ENCODE data around the gene ARRDC4. TPM values are rescaled to one million over a fixed set of nuclear protein-coding genes. Genes with fewer than 3 reads are reported as not detected.

ARRDC4 gene
- total RNA-seq, 2 experiments from 2014 or later = 0.88 to 1.1 TPM

DNA sequence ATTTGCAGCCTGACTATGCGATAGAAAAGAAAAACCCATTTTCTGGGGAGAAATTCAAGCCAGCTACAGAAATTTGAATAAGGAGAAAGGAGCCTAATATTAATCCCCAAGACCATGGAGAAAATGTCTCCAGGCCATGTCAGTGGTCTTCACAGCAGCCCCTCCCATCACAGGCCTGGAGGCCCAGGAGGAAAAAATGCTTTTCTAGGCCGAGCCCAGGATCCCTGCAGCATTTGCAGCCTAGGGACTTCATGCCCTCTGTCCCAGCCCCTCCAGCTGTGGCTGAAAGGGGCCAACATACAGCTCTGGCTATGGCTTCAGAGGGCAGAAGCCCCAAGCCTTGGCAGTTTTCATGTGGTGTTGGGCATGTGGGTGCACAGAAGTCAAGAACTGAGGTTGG is 26.3 kb downstream of the ARRDC4 start:
- CTCF ChIA-PET = interaction anchor here (0.6 to 0.7 kb wide), 2 partner anchors 27 to 285 kb away, joined by 3 read pairs; no protein-coding TSS in a partner anchor
- DNase-seq (no peak), ATAC-seq (no peak)
- Mint-ChIP-seq H3K4me1 (peaks cover 2% of the 10 kb centered on the region), H3K9me3 (ENCODE audit: low read depth) (peaks cover 16% of the 10 kb centered on the region), H3K27me3 (no peaks in the 10 kb centered on the region), H3K36me3 (ENCODE audit: low read depth) (peaks cover 2% of the 10 kb centered on the region), H3K27ac (no peak overlapping the region), H3K4me3 (no peak overlapping the region)
- POLR2A ChIA-PET = no interaction called here
- intact Hi-C loops (cut with DNase I, micrococcal nuclease) = no loop called here

- no peak overlapping the region for H3K4me3 Mint-ChIP-seq
- ATAC-seq = no peak
- intact Hi-C loops (cut with DNase I, micrococcal nuclease) = no loop called here
- CTCF ChIA-PET = no interaction called here
- no peaks in the 10 kb centered on the region for H3K27me3 Mint-ChIP-seq
- POLR2A ChIA-PET = no interaction called here
- H3K36me3 Mint-ChIP-seq (ENCODE audit: low read depth) = peaks cover 2% of the 10 kb centered on the region
- no peak overlapping the region for H3K27ac Mint-ChIP-seq
- peaks cover 16% of the 10 kb centered on the region for H3K9me3 Mint-ChIP-seq (ENCODE audit: low read depth)
- no peak for DNase-seq
- H3K4me1 Mint-ChIP-seq = no peaks in the 10 kb centered on the region
Observed at GRCh38 chr15:97989299-97989698, 28.8 kb downstream of the ARRDC4 start.

- peaks cover 7% of the 10 kb centered on the region for H3K9me3 Mint-ChIP-seq (ENCODE audit: low read depth)
- CTCF ChIA-PET = interaction anchor here (1.1 kb wide), 1 partner anchor 186 kb away, joined by 3 read pairs; no protein-coding TSS in a partner anchor
- H3K4me3 Mint-ChIP-seq = no peak overlapping the region
- DNase-seq (no peak), ATAC-seq (no peak)
- H3K27me3 Mint-ChIP-seq = no peaks in the 10 kb centered on the region
- no peak overlapping the region for H3K27ac Mint-ChIP-seq
- POLR2A ChIA-PET = no interaction called here
- peaks cover 11% of the 10 kb centered on the region for H3K4me1 Mint-ChIP-seq
- intact Hi-C loops (cut with DNase I, micrococcal nuclease) = no loop called here
- no peaks in the 10 kb centered on the region for H3K36me3 Mint-ChIP-seq (ENCODE audit: low read depth)
Observed at GRCh38 chr15:97991972-97992541, 31.6 kb downstream of the ARRDC4 start.

GRCh38 chr15:97992823-97993222 is 32.3 kb downstream of the ARRDC4 start:
- Mint-ChIP-seq H3K9me3 (ENCODE audit: low read depth) (peaks cover 3% of the 10 kb centered on the region), H3K27me3 (no peaks in the 10 kb centered on the region), H3K4me3 (no peak overlapping the region), H3K27ac (no peak overlapping the region), H3K4me1 (peaks cover 11% of the 10 kb centered on the region), H3K36me3 (ENCODE audit: low read depth) (no peaks in the 10 kb centered on the region)
- ATAC-seq (no peak), DNase-seq (no peak)
- intact Hi-C loops (cut with DNase I, micrococcal nuclease) = no loop called here
- POLR2A ChIA-PET = no interaction called here
- CTCF ChIA-PET = interaction anchor here (1.1 kb wide), 1 partner anchor 185 kb away, joined by 3 read pairs; no protein-coding TSS in a partner anchor

GRCh38 chr15:97993310-97993738 is 32.8 kb downstream of the ARRDC4 start:
- ChIA-PET POLR2A (no interaction called here), CTCF (interaction anchor here (1.1 kb wide), 1 partner anchor 185 kb away, joined by 3 read pairs; no protein-coding TSS in a partner anchor)
- H3K4me1 Mint-ChIP-seq = peaks cover 11% of the 10 kb centered on the region
- no peaks in the 10 kb centered on the region for H3K9me3 Mint-ChIP-seq (ENCODE audit: low read depth)
- ATAC-seq (peak; percentile 51), DNase-seq (no peak)
- intact Hi-C loops (cut with DNase I, micrococcal nuclease) = no loop called here
- no peaks in the 10 kb centered on the region for H3K27me3 Mint-ChIP-seq
- no peak overlapping the region for H3K27ac Mint-ChIP-seq
- no peak overlapping the region for H3K4me3 Mint-ChIP-seq
- no peaks in the 10 kb centered on the region for H3K36me3 Mint-ChIP-seq (ENCODE audit: low read depth)

DNA sequence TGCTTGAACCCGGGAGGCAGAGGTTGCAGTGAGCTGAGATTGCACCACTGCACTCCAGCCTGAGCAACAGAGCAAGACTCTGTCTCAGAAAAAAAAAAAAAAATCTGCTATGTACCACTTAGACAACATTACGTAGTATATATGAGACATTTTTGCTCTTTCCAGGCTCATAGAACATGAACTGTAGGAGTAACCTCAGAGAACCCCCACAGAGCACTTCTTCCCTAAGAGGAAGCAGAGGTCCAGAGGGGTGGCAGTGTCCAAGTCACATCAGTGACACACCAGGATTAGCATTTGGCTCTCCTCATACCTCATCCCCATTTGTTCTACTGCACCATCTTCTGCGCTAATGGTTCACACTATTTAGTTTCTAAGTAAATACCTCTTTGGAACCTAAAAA is 33.7 kb downstream of the ARRDC4 start:
- no peak overlapping the region for H3K27ac Mint-ChIP-seq

GRCh38 chr15:97995192-97995591 is 34.7 kb downstream of the ARRDC4 start:
- ATAC-seq (no peak), DNase-seq (no peak)
- ChIA-PET CTCF (interaction anchor here (1.1 to 1.6 kb wide), 2 partner anchors 12 to 18 kb away, joined by 3 to 4 read pairs; no protein-coding TSS in a partner anchor), POLR2A (no interaction called here)
- Mint-ChIP-seq H3K27me3 (no peaks in the 10 kb centered on the region), H3K9me3 (ENCODE audit: low read depth) (no peaks in the 10 kb centered on the region), H3K36me3 (ENCODE audit: low read depth) (no peaks in the 10 kb centered on the region), H3K4me1 (peaks cover 11% of the 10 kb centered on the region), H3K4me3 (no peak overlapping the region), H3K27ac (no peak overlapping the region)
- intact Hi-C loops (cut with DNase I, micrococcal nuclease) = no loop called here

More for the DNA sequence above, 33.7 kb downstream of the ARRDC4 start:
- ChIA-PET CTCF (no interaction called here), POLR2A (no interaction called here)
- ATAC-seq (no peak), DNase-seq (no peak)
- peaks cover 11% of the 10 kb centered on the region for H3K4me1 Mint-ChIP-seq
- no peaks in the 10 kb centered on the region for H3K27me3 Mint-ChIP-seq
- intact Hi-C loops (cut with DNase I, micrococcal nuclease) = no loop called here
- H3K36me3 Mint-ChIP-seq (ENCODE audit: low read depth) = no peaks in the 10 kb centered on the region
- no peak overlapping the region for H3K4me3 Mint-ChIP-seq
- no peaks in the 10 kb centered on the region for H3K9me3 Mint-ChIP-seq (ENCODE audit: low read depth)

- Mint-ChIP-seq H3K36me3 (ENCODE audit: low read depth) (no peaks in the 10 kb centered on the region), H3K9me3 (ENCODE audit: low read depth) (no peaks in the 10 kb centered on the region), H3K4me3 (no peak overlapping the region), H3K27ac (no peak overlapping the region), H3K27me3 (no peaks in the 10 kb centered on the region), H3K4me1 (peaks cover 11% of the 10 kb centered on the region)
- intact Hi-C loops (cut with DNase I, micrococcal nuclease) = no loop called here
- CTCF ChIA-PET = interaction anchor here (0.7 to 2.8 kb wide), 6 partner anchors 13 to 236 kb away, joined by 3 to 8 read pairs (median 3); no protein-coding TSS in a partner anchor
- ATAC-seq (no peak), DNase-seq (peak; percentile 8)
- POLR2A ChIA-PET = no interaction called here
Observed at GRCh38 chr15:97995881-97996603, 35.5 kb downstream of the ARRDC4 start.

DNA sequence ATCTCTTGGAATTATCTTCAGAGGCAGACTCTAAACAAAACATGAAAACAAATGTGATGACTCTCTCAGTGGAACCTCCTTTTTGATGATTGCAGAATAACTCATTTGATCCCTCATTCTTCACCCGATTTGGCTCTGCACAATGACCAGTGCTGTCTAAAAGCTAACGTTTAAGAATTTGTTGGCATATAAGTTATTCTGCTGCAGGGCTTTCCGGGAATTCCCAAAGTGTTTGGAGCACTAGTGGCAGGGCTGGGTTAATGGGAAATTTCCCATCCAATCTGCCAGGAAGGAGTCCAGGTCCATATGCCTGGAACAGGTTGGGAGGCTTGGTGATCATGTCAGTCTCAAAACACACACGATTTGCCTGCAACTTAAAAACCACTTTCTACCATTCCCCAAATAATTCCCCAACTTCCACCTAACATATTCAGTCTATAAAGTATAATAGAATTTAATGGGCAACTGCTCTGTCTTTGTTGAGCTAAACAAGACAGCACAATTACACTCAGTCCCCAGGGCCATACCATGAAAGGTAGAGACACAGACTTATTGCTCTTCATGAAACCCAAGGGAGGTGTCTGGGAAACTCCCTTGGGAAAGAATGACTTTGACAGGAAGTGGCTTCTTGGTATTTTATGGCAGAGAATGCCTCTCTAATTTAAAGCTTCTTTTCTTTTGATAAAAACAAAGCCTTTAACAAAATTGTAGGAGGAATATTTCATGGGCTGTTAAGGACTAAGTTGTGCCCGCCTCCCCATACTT is 38.0 kb downstream of the ARRDC4 start:
- DNase-seq (no peak), ATAC-seq (no peak)
- intact Hi-C loops (cut with DNase I, micrococcal nuclease) = no loop called here
- Mint-ChIP-seq H3K27me3 (no peaks in the 10 kb centered on the region), H3K4me3 (no peak overlapping the region), H3K9me3 (ENCODE audit: low read depth) (no peaks in the 10 kb centered on the region), H3K36me3 (ENCODE audit: low read depth) (no peaks in the 10 kb centered on the region), H3K4me1 (peaks cover 11% of the 10 kb centered on the region), H3K27ac (no peak overlapping the region)
- POLR2A ChIA-PET = no interaction called here
- CTCF ChIA-PET = interaction anchor here (1.3 to 2.8 kb wide), 2 partner anchors 15 to 179 kb away, joined by 3 to 8 read pairs; no protein-coding TSS in a partner anchor

DNA sequence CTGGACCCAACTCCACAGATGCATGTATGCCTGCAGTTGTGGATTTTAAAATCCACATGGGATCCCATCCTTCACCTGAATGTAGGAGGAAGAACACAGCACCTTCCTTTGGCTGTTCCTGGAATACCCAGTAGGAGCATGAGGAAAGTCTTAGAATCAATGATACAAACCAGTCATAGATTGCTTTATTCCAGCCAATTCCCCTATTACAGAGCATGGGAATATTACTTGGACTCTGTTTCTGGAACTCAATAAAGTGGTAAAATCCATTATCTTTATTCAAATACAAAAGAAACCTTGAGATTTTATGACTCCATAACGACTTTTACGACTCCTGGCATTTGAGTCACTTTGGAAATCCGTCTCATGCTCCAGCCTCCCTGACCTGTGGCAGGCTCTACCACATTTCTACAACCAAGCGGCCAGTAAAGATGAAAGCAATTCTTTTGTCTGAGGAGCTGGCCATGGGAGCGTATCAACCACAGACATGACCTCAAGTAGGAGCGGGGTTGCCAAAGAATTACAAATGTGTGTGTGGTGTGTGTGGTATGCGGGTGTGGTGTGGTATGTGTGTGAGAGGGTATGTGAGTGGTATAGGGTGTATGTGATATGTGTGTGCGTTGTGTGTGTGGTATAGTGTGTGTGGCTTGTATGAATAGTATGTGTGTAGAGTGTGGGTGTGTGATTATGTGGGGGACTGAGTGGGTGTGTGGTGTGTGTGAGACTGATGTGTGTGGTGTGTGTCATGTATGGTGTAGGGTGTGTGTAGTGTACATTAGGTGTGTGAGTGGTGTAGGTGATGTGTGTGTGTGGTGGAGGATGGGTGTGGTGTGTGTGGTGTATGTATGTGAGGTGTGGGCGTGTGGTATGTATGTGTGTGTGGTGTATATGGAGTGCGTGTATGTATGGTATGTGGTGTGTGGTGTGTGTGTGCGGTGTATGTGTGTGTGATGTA is 40.0 kb downstream of the ARRDC4 start:
- ATAC-seq (no peak), DNase-seq (no peak)
- CTCF ChIA-PET = interaction anchor here (1.3 kb wide), 1 partner anchor 13 kb away, joined by 3 read pairs; no protein-coding TSS in a partner anchor
- H3K36me3 Mint-ChIP-seq (ENCODE audit: low read depth) = no peaks in the 10 kb centered on the region
- intact Hi-C loops (cut with DNase I, micrococcal nuclease) = no loop called here
- H3K27ac Mint-ChIP-seq = no peak overlapping the region
- H3K4me1 Mint-ChIP-seq = peaks cover 9% of the 10 kb centered on the region
- POLR2A ChIA-PET = no interaction called here
- H3K27me3 Mint-ChIP-seq = no peaks in the 10 kb centered on the region
- H3K9me3 Mint-ChIP-seq (ENCODE audit: low read depth) = no peaks in the 10 kb centered on the region
- no peak overlapping the region for H3K4me3 Mint-ChIP-seq

- Mint-ChIP-seq H3K27me3 (no peaks in the 10 kb centered on the region), H3K4me3 (no peak overlapping the region), H3K27ac (no peak overlapping the region), H3K36me3 (ENCODE audit: low read depth) (no peaks in the 10 kb centered on the region), H3K4me1 (no peaks in the 10 kb centered on the region), H3K9me3 (ENCODE audit: low read depth) (no peaks in the 10 kb centered on the region)
- ChIA-PET CTCF (no interaction called here), POLR2A (no interaction called here)
- DNase-seq (no peak), ATAC-seq (no peak)
- intact Hi-C loops (cut with DNase I, micrococcal nuclease) = no loop called here
Observed at GRCh38 chr15:98001663-98002194, 41.2 kb downstream of the ARRDC4 start.

All from activated CD4-positive, alpha-beta T cell treated with anti-CD3 and anti-CD28 coated beads for 36 hours (primary cell).